Stimulated activated CD4-positive, alpha-beta T cell treated with anti-CD3 and anti-CD28 coated beads, Interleukin-4, amount 100 ng/mL, for 24 hours (primary cell): Measurements from ENCODE around the gene FRS2.

Experiments used
- DNase-seq: peaks from one replicate; pipeline ENCODE4 v3.0.0-alpha.2; 2020

Gene FRS2

DNA sequence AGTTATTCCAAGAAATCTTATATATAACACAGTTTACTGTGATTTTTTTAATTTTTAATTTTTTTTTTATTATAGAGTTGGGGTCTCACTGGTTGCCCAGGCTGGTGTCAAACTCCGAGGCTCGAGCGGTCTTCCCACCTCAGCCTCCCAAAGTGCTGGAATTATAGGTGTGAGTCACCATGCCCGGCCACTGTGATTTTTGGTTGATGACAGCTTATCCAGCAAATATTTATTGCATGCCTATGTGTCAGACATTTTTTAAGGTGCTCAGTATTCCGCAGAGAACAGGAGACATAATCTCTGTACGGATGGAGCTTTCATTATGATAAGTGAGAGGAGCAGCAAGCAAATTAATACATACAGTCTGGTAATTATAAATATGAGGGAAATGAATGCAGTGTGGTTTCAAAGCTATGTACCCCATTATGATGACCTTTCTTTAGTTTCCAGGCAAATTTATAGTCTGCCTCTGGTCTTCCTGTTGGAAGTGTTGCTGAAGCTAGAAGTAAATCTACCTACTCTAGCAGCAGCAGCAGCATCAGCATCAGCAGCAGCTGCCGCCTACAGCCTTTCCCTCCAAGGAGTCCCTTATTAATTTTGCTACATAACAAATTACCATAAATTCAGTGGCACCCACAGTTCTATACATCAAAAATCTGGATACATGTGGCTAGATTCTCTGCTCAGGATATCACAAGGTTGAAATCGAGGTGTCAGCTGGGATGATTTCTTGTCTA, 32.3 kb downstream of the FRS2 start:
- no peak for DNase-seq

DNA sequence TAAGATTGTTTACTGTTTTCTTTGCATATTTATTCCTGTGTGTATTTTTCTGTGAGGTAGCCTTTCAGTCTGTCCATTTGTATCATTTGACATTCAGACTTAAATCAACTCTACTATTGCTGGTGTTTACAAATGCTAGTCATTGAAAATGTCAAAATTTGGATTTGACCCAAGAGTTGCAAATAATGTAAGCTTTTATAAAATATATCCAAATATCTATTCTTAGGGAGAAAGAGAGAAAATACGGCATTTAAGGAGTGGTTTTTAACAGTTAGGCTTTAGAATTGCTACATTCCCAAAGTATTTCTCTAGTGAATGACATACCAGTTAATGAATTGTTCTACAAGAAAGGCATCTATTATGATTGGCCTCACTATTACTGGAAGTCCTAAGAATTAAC, 37.9 kb downstream of the FRS2 start:
- DNase-seq: no peak

DNA sequence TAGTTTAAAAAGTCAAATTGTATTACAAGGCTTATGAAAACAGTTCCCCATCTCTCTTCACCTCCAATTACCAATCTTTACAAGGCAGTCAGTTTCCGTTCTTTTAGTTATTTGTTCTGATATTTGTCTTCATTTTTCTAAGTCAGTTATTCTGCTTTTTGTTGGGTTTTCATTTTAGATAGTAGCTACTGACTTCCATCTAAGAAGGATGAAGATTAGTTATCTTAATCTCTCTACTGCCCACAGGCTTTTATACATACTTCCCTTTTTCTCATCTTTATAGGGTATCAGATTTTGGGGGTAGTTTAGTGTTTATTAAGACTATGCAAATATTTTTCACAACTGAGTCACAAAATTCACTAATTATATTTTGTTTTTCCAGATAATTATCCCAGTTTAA, 38.4 kb downstream of the FRS2 start:
- DNase-seq: no peak

DNA sequence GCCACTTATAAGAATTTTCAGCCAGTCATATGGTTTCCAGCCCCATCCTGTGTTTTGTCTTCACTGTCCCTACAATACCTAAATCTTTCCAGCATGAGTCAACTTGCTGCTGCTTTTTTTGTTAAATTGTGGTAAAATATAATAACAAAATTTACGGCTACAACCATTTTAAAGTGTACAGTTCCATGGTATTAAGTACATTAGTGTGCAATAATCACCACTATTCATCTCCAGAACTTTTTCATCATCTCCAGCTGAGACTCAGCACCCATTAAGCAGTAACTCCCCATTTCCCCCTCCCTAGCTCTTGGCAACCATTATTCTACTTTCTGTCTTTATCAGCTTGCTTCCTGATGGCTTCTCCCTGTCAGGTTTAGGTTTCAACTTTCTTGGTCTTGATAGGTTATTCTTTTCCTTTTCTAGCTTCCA, 39.1 kb downstream of the FRS2 start:
- no peak for DNase-seq

DNA sequence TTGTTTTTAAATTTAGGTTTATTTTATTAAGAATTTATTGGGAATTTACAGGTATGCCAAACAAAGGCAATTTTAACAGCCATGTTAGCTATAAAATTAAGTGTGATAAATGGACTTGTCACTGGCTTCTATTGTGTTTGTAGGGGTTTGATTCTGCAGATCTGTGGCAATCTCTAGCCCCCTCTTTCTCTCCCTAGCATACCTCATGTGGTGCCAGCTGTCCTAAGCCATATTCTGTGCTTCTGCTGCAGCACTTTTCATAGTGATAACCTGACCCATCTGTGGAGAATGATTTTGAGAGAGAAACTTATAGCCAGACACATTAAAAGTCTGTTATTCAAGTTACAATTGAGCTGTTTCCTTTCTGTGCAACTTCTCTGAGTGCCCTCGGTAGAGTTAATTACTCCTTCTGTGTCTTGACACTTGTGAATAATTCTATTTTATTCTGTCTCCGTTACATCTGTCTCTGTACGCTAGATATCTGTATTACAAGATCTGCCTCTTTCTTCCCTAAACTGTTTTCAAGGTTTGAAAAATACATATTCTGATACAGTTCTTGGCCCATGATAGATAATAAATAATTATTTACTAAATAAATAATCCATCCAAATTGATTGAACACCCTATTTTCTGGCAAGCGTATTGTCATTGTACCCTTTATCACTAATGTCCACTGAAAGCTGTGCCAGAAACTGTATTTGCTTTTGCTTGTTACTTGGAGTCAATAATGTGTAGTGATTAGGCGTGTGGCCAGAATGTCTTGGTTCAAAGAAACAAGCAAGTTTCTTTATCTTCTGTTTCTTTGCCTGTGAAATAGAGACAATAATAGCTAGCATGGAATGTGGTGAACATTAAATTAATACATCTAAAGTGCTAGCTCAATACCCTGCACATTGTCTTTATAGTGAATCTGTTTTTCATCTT, 40.0 kb downstream of the FRS2 start:
- DNase-seq: no peak

DNA sequence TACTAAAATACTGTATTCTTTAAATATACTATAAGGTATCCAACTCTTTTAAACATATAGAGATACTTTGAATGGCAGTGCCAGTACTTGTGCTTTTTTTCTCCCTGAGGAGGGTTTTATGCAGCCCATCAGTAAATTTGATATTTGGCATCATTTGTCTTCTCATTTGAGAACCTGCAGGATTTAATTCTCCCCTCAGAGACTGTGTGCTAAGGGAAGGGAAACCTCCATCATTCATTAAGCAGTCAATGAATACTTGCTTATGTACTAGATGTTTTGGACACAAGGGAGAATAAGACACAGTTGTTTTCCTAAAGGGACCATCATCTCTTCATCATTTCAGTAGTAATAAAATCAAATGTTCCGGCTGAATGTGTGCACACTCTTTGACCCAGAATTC, 40.8 kb downstream of the FRS2 start:
- no peak for DNase-seq

DNA sequence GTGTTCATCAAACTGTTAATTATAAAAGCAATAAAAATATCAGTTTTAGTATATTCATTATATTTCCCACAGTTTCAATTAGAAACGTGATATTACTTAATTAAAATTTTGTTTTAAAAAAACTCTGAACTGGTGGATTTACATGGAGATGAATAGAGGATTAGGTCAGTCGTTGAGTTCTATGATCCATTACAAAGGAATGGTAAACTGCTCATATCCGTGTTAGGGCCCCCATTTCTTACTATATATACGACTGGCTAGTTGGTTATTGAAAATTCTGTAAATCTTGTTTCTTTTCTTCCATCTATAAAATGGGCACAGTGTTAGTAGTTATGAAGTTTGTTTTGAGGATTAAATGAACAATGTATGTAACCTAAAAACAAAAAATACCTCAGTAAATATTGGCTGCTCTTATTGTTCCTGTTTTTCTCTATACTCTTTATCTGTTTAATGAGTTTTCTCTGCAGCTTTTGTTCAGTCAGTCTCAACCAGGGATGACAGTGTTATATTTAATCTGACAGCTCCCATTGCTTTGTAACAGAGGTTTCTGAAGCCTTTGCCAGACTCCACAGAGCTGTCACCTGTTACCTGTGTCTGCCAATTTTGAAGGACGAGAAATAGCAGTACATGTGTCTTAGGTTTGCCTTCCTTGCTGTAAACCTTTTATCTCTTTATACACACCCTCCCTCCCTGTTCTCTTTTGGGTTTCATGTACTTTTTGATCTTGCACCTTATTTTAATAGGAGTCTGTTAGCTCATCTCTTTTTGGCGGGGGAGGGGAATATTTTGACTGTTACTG, 41.5 kb downstream of the FRS2 start:
- DNase-seq: no peak

DNA sequence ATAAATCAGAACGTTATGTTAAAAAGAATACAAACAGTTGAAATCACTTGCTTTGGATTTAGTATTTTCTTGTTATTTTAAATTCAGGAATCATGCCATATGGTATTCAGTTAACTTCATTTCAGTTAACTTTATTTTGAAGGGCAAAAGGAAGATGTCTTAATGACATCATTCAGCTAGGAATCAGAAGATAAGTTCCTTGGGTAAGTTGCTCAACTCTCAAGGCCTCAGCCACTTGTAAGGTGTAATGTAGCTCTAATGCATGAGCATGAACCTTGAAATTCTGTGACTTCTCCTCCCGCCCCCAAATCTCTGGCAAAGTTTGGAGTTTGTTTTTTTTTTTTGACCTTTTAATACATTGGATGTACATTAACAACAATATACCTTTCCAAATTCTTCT, 42.6 kb downstream of the FRS2 start:
- DNase-seq: no peak

DNA sequence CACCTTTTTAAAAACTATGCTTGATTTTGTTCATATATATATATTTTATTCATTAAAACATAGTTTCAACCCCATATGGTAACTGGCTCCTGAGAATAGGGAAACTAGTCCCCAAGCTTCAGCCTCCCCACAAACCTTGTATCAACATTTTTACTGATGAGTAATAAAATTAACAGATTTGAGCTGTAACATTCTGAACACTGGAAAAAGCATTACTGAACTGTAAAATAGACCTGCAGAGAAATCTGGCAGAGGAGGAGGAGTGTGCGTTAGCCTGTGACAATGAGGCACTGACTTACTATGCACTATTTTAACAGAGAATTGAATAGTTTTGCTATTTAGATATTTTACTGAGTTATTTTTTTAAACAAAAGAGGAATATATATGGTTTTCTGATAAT, 43.1 kb downstream of the FRS2 start:
- DNase-seq: no peak

DNA sequence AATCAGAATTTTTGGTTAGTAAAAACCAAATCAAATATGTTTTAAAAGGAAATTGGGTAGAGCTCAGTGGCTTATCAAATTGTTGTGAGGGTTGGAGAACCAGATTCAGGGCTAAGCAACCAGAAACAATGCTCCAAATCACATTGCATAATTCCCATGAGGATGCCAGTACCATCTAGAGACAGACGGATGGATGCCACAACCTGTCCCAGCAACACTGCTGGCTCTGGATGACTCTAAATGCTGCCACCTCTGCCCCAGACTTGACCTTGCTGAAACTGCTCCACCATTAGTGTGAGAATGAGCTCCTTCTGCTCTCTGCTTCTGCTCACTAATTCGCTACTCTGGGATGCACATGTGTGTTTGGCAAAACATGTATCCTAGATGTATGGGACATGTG, 43.9 kb downstream of the FRS2 start:
- no peak for DNase-seq

DNA sequence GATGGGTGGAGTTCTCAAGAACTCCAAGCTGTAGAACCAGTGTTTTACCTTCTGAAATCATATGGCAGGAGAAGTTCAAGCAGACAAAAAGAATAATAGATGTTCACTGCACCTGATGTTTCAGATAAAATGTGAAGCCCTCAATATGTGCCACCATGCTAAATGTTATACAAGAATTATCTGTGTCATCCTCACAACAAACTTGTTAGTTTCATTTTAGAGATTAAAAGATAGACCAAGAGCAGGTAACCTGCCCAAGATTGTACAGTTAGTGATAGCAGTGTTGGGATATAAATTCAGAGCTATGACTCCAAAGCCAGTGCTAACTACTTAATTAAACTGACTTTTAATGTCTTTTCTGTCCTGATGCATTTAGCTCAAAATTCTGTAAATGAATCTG, 44.7 kb downstream of the FRS2 start:
- no peak for DNase-seq

DNA sequence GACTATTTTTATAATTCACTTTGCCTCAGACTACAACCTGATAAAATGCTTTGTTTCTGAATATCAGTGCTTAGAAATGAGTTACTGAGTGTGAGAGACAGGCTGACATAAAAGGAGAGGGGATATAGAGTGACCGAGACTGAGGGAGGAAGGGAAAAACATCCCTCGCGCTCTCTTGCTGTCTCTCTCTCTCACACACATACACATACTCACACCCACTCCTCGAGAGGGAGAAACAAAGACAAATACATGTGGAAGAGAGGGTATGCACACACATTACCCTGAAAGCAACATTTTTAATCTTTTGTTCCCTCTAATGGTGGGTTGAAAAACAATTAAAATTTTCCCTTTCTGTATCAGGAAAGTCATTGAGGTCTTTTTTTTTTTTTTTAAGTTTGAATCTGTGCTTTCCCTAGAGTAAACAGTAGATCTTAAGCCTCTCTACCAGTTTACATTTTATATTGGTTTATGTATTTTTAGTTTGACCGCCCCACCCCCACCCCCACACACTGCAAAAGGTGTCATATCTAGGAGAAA, 45.3 kb downstream of the FRS2 start:
- no peak for DNase-seq

DNA sequence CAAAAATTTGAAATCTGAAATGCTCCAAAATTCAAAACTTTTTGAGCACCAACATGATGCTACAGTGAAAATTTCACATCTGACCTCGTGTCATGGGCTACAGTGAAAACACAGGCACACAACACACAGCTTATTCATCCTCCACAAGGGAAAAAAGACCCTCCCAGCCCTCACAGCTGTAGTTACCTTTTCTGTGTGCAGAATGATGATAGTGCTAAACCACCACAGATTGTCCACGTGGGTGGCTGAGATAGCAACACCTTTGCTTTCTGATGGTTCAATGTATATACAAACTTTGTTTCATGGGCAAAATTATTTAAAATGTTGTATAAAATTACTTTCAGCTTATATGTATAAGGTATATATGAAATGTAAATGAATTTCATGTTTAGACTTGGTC, 46.8 kb downstream of the FRS2 start:
- DNase-seq: no peak

DNA sequence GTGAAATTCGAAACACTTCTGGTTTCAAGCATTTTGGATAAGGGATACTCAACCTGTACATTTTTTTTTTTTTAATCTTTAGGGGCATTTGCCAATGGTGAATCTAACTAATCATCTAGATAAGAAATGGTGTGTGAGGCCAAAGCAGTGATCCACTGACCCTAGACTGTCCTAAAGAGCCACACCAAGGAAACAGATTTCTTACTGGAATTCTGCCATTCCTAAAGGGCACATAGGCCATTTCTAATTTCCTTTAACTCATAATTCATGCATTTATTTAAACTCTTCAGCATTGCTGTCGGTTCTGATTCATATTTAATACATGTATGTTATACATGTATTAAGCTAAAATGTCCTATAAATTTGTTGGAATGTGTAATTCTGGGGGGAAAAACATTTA, 47.2 kb downstream of the FRS2 start:
- no peak for DNase-seq

DNA sequence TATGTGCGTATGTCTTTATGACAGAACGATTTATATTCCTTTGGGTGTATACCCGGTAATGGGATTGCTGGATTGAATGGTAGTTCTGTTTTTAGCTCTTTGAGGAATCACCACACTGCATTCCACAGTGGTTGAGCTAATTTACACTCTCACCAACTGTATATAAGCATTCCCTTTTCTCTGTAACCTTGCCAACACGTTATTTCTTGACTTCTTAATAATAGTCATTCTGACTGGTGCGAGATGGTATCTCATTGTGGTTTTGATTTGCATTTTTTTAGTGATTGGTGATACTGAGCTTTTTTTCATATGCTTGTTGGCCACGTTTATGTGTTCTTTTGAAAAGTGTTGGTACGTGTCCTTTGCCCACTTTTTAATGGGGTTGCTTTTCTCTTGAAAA, 49.7 kb downstream of the FRS2 start:
- DNase-seq: no peak

DNA sequence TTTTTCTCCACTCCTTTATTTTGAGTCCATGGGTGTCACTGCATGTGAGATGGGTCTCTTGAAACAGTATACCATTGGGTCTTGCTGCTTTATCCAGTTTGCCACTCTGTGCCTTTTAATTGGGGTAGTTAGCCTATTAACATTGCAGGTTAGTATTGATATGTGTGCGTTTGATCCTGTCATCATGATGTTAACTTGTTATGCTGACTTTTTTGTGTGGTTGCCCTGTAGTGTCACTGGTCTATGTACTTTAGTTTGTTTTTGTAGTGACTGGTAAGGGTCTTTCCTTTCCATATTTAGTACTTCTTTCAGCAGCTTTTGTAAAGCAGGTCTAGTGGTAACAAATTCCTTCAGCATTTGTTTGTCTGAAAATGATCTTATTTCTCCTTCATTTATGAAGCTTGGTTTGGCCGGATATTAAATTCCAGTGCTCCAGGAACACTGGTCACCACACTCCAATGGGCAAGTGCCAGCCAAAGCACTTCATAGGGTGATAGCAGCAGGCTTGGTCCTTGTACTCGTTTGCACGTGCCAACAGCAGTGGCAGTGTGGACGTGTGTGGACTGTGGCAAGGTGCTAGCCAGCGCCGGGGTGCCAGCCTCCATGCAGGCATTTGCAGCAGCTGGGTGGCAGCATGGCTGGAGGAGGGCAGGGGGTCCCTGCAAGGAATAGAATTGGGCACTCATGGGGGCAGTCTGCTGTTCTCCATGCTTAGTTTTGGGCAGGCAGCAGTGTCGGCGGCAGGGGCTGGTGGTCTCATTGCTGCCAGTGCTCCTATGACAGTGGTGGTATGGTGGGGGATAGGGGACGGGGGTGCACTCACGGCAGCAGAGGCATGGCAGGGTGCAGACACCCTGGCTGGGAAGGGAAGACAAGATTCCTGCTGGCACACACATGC, 53.5 kb downstream of the FRS2 start:
- no peak for DNase-seq

DNA sequence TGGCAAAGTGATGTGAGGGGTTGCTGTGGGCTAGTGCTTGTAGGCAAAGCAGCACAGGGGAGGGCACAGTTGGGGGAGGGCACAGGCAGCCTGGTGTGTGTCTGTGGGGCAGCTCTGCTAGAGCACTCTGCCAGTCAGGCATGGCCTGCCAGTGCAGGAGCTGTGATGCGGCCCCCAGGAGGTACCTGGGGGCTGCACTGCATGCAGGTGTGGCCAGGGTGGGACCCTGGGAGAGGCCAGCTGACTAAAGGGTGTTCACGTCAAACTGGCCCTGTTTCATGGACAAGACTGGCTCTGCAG, 54.1 kb downstream of the FRS2 start:
- no peak for DNase-seq

DNA sequence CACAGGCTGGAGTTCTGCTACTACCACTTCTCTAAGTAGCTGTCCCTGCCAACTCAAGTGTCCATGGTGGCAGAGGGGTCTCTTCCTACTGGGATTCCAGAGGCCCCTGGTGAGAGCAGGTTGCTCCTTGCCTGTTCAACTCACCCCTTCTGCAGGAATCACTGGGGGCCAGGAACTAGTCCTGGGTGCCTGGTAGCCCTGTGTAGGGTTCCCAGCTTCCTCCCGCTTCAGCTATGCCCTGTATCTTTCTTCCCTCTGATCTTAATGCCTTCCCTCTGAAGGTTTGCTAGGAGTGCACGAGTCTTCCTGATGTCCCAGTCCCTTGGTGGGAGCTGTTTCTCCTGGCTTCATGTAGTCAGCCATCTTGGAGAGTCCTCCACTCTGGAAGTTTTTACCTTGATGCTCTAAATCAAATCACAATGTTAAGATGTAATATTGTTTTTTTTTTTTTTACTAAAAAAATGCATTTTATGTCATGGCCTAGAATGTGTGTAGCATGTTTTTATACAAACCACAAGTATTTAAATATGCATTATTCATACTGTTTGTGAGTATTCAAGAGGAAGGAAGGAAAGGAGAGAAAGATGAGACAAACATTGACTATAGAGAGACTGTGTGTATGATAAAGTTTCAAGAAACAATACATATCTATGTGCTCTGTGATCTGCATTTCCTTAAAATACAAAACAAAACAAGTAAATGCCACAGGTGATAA, 54.7 kb downstream of the FRS2 start:
- DNase-seq: no peak

DNA sequence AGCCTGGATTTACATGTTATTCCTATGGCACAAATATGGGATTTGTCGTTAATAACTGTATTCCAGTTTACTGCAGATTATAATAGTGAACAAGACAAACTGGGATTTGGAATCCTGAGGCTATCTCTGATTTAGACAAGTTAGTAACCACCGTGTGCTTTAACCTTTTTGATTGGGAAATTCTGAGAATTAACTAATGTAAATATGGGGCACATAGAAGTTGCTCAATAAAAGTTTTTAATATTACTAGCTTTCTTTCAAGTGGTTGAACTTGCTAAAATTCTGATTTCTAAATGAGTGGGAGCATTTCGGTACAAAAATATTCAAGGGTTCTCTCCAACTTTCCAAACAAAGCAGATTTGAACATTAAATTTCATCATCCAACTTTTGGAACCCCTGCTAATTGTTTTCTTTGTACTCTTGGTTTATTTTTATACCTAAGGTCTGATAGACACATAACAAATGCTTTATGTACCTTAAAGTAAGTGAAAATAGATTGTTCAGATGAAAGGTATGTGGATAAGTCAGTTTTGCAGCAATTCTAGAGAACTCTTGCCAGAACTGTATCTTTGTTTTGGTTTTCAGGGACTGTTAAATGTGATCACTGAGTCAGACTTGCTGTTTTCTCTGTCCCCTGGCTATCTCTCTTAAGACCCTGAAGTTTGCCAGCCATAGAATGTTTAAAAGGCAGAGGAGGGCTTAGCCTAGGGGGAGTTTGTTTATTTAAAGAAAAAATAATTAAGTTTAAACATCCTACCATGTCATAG, 57.5 kb downstream of the FRS2 start:
- no peak for DNase-seq

DNA sequence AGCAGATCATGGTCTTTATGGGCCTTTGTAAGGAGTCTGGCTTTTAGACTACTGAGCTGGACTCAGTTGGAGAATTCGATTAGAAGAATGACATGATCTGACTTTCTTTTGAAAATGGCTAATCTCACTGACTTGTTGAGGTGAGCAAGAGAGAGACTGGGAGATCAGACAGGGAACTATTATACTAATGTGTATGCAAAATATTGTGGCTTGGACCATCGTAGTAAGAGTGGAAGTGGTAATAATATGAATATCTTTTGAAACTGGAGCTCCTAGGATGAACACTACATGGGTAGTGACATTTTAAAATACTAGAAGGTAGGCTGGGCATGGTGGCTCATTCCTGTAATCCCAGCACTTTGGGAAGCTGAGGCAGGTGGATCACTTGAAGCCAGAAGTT, 58.8 kb downstream of the FRS2 start:
- no peak for DNase-seq

DNA sequence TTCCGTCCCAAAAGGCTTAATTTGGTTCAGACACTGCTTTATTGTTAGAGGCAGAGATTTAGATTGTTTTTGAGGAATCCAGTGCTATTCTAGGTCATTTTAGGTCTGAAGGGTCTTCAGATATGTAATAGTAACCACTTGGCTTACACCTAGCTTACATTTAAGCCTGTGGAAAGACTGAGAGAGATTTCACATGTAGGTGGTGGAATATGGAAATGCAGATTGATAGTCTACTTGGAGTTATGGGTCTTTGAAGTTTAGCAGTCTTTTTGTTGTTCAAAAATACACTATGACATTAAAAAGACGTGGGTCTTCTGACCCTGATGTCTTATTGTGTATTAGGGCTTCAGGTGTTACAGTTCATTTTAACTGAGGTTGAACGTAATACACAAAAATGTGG, 63.7 kb downstream of the FRS2 start:
- DNase-seq: no peak
